Astrocyte of the spinal cord (primary cell): Measurements from ENCODE around the gene TMEM45B.
"Not testable (repeated sequence)": the region's sequence is repeated elsewhere in the genome, so short reads cannot be mapped to it uniquely, and the experiment has no call there.

ENCODE experiments used
- DNase-seq: peaks from one replicate; pipeline ENCODE4 v3.0.0; 2011; ENCODE audit warnings: low read depth, low spot score
- H3K4me3 ChIP-seq: 2 replicates; pipeline ENCODE4 v1.5.1; 2011; ENCODE audit warnings: low read depth, mild to moderate bottlenecking, low read length, moderate library complexity
- in situ Hi-C: cut with HindIII; loops from 2 replicates; pipeline ENCODE4 v1.10.0; 2017; ENCODE audit warnings: low sequenced_read_pairs
- TF ChIP-seq, protein P1 (sequence below): IDR thresholded peaks from 2 replicates; pipeline ENCODE4 v1.5.1; 2012; ENCODE audit warnings: low read depth, mild to moderate bottlenecking, low read length, inconsistent platforms

Gene TMEM45B

DNA sequence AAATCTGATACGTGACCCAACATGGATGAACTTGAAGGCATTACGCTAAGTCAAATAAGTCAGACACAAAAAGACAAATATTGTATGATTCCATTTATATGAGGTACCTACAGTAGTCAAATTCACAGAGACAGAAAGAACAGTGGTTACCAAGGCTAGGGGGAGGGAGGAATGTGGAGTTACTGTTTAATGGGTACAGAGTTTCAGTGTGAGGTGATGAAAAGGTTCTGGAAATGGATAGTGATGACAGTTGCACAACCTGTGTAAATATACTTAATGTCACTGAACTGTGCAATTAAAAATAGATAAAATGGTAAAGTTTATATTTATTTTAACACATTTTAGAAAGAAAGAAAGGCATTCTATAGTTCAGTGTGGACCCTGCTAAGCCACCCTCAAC, 24.1 kb upstream of the TMEM45B start:
- TF ChIP-seq, protein P1, sequence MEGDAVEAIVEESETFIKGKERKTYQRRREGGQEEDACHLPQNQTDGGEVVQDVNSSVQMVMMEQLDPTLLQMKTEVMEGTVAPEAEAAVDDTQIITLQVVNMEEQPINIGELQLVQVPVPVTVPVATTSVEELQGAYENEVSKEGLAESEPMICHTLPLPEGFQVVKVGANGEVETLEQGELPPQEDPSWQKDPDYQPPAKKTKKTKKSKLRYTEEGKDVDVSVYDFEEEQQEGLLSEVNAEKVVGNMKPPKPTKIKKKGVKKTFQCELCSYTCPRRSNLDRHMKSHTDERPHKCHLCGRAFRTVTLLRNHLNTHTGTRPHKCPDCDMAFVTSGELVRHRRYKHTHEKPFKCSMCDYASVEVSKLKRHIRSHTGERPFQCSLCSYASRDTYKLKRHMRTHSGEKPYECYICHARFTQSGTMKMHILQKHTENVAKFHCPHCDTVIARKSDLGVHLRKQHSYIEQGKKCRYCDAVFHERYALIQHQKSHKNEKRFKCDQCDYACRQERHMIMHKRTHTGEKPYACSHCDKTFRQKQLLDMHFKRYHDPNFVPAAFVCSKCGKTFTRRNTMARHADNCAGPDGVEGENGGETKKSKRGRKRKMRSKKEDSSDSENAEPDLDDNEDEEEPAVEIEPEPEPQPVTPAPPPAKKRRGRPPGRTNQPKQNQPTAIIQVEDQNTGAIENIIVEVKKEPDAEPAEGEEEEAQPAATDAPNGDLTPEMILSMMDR: no peak
- H3K4me3 ChIP-seq: no peak overlapping the region
- in situ Hi-C loops: no loop called here
- no peak for DNase-seq

DNA sequence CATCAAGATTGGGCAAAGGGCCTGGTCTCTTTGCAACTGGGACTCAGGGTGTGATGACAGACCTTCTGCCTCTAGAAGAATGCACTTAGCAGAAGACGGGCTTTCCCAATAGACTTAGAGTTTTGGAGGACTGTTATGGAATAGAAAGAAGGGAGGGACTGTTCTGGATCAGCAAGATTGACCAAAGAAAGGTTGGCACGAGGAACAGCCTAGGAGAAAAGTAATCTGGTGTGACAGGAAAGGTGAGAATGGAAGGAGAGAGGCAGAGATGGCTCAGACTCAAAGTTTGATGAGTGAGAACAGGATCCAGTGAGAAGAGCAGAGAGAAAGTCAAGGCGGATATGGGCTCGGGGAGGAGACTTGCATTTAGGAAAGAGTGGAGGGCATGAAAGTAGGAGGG, 23.0 kb upstream of the TMEM45B start:
- H3K4me3 ChIP-seq: no peak overlapping the region
- TF ChIP-seq, protein P1: no peak
- in situ Hi-C loops: no loop called here
- no peak for DNase-seq

DNA sequence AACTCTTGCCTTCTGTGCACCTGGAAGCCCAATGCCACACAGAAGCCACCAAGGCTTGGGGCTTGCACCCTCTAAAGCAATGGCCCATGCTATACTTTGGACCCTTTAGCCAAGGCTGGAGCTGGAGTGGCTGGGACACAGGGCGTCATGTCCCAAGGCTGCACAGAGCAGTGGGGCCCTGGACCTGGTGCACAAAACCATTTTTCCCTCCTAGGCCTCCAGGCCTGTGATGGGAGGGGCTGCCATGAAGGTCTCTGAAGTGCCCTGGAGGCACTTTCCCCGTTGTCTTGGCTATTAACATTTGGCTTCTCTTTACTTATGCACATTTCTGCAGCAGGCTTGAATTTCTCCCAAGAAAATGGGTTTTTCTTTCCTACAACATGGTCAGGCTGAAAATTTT, 20.6 kb upstream of the TMEM45B start:
- TF ChIP-seq, protein P1: no peak
- DNase-seq: no peak
- in situ Hi-C loops: no loop called here
- H3K4me3 ChIP-seq: no peak overlapping the region

DNA sequence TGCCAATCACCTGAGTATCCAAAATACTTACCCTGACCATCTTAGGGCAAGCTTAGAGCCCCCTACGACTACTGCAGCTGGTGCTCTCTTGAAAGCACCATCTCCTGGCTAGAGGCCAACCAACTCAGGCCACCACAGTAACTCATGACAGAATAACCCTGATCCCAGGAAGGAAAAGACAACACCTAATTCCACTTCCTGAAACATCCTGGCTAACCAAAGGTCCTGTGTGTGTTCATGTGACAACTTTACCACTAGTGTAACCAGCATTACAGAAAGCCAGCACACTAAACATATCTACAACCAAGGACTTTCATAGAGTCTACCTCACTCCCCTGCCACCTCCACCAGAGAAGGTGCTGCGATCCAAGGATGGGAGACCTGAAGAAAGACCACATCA, 17.4 kb upstream of the TMEM45B start:
- in situ Hi-C loops: no loop called here
- H3K4me3 ChIP-seq: no peak overlapping the region
- TF ChIP-seq, protein P1: no peak
- DNase-seq: no peak

DNA sequence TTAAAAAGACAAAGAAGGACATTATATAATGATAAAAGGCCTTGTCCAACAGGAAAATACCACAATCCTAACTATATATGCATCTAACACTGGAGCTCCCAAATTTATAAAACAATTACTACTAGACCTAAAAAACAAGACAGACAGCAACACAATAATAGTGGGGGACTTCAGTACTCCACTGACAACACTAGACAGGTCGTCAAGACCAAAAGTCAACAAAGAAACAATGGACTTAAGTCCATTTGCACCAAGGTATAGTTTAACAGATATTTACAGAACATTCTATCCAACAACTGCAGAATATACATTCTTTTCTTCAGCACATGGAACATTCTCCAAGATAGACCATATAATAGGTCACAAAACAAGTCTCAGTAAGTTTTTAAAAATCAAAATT, 15.5 kb upstream of the TMEM45B start:
- DNase-seq, H3K4me3 ChIP-seq, in situ Hi-C loops: not testable (repeated sequence)

DNA sequence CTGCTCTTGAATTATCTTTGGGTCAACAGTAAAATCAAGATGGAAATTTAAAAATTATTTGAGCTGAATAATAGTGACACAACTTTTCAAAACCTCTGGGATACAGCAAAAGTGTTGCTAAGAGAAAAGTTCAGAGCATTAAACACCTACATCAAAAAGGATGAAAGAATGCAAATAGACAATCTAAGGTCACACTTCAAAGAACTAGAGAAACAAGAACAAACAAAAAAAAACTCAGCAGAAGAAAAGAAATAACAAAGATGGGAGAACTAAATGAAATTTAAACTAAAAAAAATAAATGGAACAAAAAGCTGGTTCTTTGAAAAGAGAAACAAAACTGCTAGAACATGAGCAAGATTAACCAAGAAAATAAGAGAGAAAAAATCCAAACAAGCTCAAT, 15.0 kb upstream of the TMEM45B start:
- no peak for DNase-seq
- in situ Hi-C loops: no loop called here
- H3K4me3 ChIP-seq: no peak overlapping the region
- TF ChIP-seq, protein P1: no peak

DNA sequence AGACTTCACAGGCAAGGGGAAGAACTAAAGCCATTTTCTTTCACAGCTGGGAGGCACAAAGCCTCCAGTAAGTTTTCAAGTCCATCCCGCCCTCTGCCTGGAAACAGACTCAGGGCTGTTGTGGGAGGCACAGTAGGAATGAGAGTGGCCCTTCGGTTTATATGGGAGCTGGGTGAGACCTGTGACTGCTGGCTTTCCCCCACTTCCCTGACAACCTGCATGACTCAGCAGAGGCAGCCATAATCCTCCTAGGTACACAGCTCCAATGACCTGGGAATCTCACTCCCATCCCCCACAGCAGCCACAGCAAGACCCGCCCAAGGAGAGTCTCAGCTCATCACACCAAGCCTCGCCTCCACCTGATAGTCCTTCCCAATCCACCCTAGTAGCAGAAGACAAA, 12.1 kb upstream of the TMEM45B start:
- H3K4me3 ChIP-seq: no peak overlapping the region
- in situ Hi-C loops: no loop called here
- no peak for DNase-seq
- TF ChIP-seq, protein P1: no peak
